ENCODE measurements around the gene MYL6.
A peak's percentile ranks its signal among the peaks of the same experiment; 100 is the strongest.

The MYL6 gene

DNA sequence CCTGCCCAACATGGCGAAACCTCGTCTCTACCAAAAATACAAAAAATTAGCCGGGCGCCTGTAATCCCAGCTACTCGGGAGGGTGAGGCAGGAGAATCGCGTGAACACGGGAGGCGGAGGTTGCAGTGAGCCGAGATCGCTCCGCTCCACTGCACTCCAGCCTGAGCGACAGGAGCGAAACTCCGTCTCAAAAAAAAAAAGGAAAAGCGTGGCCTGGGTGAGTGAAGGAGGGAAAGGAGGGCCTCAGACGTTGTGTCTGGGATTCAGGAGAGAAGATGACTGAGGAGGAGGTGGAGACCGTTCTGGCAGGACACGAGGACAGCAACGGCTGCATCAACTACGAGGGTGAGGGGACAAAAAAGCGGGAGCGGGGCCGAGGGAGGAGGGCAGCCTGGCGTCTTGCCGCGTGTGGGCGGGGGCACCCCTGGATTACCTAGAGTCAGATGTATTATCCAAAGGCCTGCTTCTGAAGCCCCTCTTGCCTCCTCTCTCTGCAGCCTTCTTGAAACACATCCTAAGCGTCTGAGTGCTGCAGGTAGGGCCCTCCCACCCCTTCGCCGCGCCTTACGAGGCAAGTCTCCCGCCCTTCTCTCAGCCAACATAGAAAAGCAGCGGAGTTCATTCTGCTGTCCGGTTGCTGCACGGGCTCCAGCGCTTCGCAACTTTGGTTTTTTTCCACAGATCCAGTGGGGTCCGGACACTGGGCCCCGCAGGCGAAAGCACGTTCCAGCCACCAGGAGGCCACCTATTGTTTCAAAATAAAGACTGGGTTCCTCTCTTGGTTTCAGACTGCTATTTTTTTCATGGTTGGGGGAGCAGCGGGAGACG, 744 bp upstream of the MYL6 start:
- Mint-ChIP-seq H3K27ac (peak overlapping the region; percentile 99), H3K9me3 (no peaks in the 10 kb centered on the region), H3K4me3 (peak overlapping the region; percentile 91 to 97), H3K4me1 (peaks cover 36 to 79% of the 10 kb centered on the region in 2 donors), H3K27me3 (no peaks in the 10 kb centered on the region), H3K36me3 (peaks cover 44 to 54% of the 10 kb centered on the region in 2 donors)
- ATAC-seq (replicated peaks) (peak; percentile 62 to 66), DNase-seq (peak; percentile 70)

DNA sequence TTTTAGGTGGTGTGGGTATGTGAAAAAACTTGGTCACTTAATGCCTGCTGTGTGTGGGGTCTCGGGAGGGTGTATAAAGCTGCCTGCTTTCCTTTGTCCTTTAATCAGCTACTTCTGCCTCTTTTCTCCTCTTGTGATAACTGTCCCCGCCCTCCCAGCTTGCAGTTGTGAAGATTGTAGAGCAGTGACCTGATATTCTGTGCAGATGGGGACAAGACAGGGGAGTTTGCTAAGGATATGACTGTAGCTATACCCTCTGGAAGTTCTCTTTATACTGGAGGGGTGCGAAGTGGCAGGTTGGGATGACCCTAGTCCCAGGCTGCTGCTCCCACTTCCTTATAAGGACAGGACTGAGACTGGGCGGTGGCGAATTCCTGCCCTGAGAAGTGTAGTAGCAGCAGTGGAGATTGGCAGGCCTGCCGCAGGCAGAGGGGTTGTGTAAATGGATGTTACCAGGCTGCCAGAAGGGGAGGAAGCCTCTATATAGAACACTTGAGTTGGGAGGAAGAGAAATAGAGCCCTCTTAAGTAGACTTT, 835 bp downstream of the MYL6 start:
- H3K27ac Mint-ChIP-seq: peak overlapping the region; percentile 99
- H3K9me3 Mint-ChIP-seq: no peaks in the 10 kb centered on the region
- DNase-seq: no peak
- peak overlapping the region; percentile 91 to 97 for H3K4me3 Mint-ChIP-seq
- peaks cover 37 to 74% of the 10 kb centered on the region in 2 donors for H3K4me1 Mint-ChIP-seq
- peaks cover 51 to 67% of the 10 kb centered on the region in 2 donors for H3K36me3 Mint-ChIP-seq
- peak in 1 of 2 donors; percentile 8 for ATAC-seq (replicated peaks)
- H3K27me3 Mint-ChIP-seq: no peaks in the 10 kb centered on the region

DNA sequence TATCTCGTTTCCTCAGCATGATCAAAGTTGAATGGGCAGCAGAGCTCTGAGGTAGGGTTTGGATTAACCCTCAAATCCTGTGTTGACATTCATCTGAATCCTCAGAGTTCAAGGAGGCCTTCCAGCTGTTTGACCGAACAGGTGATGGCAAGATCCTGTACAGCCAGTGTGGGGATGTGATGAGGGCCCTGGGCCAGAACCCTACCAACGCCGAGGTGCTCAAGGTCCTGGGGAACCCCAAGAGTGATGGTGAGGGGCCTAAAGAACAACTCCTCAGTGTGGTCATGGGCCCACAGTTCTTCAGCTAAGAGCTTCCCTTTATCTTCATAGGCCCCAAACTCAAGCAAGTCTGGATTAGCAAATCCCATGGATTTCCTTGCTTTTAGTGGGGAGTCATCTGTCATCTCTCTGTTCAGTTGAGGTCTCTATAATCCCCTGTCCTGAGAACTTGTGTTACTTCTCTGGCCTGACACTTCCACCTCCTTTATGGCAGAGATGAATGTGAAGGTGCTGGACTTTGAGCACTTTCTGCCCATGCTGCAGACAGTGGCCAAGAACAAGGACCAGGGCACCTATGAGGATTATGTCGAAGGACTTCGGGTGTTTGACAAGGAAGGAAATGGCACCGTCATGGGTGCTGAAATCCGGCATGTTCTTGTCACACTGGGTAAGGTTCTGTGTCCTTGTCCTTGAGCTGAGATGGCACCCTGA, 1.5 kb downstream of the MYL6 start:
- ATAC-seq (replicated peaks) (no peak), DNase-seq (no peak)
- Mint-ChIP-seq H3K9me3 (no peaks in the 10 kb centered on the region), H3K36me3 (peaks cover 56 to 73% of the 10 kb centered on the region in 2 donors), H3K27ac (peak overlapping the region; percentile 99), H3K27me3 (no peaks in the 10 kb centered on the region), H3K4me3 (peak overlapping the region; percentile 91 to 97), H3K4me1 (peaks cover 37 to 74% of the 10 kb centered on the region in 2 donors)

DNA sequence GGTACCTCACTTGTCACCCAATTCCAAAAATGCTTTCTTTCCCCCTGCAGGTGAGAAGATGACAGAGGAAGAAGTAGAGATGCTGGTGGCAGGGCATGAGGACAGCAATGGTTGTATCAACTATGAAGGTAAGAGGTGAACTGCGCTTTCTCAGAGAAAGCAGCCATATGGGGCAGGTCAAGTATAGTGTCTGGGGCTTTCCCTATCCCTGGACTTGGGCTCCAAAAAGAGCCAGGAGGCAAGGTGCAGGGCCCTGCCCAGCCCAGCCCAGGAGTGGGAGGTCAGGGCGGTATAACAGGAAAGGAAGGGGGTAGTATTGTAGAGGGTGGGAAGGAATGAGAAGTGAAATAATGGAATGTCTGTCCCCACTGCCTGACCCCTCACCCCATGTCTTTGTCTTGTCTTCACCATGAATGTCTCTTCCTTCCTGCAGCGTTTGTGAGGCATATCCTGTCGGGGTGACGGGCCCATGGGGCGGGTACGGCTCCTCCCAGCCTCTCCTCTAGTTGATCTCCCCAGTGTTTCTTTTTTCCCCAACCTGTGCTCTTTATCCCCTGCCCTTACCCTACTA, 2.1 kb downstream of the MYL6 start:
- peak overlapping the region; percentile 91 to 97 for H3K4me3 Mint-ChIP-seq
- no peak for DNase-seq
- peak overlapping the region; percentile 99 for H3K27ac Mint-ChIP-seq
- peaks cover 52 to 72% of the 10 kb centered on the region in 2 donors for H3K36me3 Mint-ChIP-seq
- no peaks in the 10 kb centered on the region for H3K9me3 Mint-ChIP-seq
- H3K4me1 Mint-ChIP-seq: peaks cover 37 to 67% of the 10 kb centered on the region in 2 donors
- ATAC-seq (replicated peaks): no peak
- H3K27me3 Mint-ChIP-seq: no peaks in the 10 kb centered on the region

DNA sequence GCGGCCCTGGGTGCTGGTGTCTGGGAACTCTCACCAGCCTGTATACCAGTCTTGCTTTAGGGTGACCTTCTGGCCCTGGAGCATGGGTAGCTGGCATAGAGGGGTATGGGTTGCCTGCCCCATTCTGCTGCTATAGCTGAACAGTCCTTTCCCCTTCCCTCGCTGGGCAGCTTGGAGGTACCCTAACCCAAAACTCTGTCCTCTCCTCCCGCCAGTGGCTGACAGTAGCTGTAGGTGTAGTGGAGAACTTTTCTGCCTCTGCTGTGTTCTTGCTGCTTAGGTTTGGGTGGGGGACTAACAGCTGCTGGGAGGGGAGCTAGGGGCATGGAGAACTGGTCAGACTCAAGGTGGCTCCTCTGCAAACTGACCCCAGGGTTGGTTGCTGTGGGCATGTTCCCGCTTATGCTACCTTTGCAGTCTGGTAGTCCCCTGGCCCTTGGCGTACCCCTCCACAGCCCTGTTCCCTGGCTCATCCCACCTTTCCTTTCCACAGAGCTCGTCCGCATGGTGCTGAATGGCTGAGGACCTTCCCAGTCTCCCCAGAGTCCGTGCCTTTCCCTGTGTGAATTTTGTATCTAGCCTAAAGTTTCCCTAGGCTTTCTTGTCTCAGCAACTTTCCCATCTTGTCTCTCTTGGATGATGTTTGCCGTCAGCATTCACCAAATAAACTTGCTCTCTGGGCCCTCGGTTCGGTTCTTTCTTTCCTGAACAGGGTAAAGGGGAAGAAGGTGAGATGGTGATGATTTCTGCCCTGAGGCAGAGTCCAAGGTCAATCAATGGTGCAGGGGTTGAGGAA, 2.9 kb downstream of the MYL6 start:
- Mint-ChIP-seq H3K4me3 (peak overlapping the region; percentile 91 to 97), H3K4me1 (peaks cover 32 to 62% of the 10 kb centered on the region in 2 donors), H3K27ac (peak overlapping the region; percentile 88), H3K27me3 (no peaks in the 10 kb centered on the region), H3K36me3 (peaks cover 51 to 72% of the 10 kb centered on the region in 2 donors), H3K9me3 (no peaks in the 10 kb centered on the region)
- DNase-seq (no peak), ATAC-seq (replicated peaks) (no peak)

DNA sequence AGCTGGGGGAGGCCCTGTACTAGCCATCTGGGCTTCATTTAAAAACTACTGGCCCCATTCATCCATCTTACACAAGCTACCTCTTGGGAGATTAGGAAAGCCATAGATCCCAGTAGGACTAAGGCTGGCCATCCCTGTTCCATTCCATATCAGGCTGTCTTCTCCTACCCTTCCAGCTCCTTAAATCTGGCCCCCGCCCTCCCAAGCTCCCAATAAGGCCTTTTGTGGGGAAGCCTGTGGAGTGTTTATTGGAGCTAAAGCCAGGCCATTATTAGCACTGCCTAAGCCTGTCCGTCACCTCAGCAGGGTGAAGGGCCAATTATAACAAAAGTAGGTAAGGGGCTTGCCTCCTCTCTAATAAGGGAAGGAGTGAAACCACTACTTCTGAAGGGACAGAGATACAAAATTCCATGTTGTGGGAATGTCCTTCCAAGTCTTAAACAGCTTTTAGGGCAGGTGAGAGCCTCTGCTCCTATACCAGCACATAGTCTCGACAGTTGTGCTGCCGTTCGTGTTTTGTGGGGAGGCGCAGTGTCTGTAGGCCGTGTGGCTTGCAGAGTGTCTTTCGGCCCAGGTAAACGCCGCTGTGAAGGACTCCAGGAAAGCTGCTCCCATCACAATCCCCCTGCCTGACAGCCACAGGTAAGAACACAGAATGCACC, 3.7 kb downstream of the MYL6 start:
- no peaks in the 10 kb centered on the region for H3K27me3 Mint-ChIP-seq
- no peak for DNase-seq
- H3K4me3 Mint-ChIP-seq: peak overlapping the region; percentile 91 to 97
- H3K27ac Mint-ChIP-seq: peak overlapping the region; percentile 88
- H3K9me3 Mint-ChIP-seq: no peaks in the 10 kb centered on the region
- peaks cover 32 to 62% of the 10 kb centered on the region in 2 donors for H3K4me1 Mint-ChIP-seq
- H3K36me3 Mint-ChIP-seq: peaks cover 51 to 72% of the 10 kb centered on the region in 2 donors
- no peak for ATAC-seq (replicated peaks)

DNA sequence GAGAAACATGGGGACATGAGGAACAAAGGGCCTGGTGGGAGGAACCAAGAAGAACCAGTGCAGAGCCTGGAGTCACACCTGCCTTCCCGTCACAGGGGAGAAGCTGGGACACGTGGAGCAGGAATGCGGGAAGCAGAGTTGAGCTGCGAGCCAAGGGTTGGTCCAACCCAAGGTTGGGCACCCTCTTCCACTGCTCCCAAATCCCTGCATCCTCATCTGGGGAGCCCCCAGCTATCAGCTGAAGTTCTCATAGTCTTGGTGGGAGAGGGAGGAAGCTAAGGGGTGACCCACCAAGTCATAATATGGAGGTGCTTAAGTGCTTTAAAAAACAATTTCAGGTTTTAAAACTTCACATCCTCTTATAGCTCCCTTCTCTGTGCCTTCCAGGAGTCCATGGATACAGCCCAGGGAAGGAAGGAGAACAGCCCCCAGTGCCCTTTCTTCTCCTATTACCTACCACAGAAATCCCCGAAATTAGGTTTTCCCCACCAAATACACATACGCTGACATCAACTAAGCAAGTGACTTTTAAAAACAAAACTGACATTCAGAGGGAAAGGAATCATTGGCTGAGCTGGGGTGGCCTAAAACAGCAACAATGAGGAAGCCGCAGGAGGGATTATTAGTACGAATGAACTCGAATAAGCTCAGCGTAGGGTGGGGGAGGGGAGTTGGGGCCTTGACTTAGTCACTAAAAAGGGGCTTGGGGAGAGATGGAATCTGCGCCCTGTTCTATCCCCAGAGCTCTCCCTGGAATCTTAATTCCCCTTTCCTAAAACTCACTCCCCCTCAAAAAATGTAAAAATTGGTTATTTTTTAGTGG, 4.5 kb downstream of the MYL6 start:
- no peaks in the 10 kb centered on the region for H3K27me3 Mint-ChIP-seq
- peaks cover 54 to 76% of the 10 kb centered on the region in 2 donors for H3K36me3 Mint-ChIP-seq
- peak overlapping the region in 1 of 2 donors; percentile 13 for H3K4me3 Mint-ChIP-seq
- ATAC-seq (replicated peaks) (no peak), DNase-seq (no peak)
- H3K27ac Mint-ChIP-seq: peak overlapping the region; percentile 80
- no peaks in the 10 kb centered on the region for H3K9me3 Mint-ChIP-seq
- H3K4me1 Mint-ChIP-seq: peaks cover 30 to 55% of the 10 kb centered on the region in 2 donors

DNA sequence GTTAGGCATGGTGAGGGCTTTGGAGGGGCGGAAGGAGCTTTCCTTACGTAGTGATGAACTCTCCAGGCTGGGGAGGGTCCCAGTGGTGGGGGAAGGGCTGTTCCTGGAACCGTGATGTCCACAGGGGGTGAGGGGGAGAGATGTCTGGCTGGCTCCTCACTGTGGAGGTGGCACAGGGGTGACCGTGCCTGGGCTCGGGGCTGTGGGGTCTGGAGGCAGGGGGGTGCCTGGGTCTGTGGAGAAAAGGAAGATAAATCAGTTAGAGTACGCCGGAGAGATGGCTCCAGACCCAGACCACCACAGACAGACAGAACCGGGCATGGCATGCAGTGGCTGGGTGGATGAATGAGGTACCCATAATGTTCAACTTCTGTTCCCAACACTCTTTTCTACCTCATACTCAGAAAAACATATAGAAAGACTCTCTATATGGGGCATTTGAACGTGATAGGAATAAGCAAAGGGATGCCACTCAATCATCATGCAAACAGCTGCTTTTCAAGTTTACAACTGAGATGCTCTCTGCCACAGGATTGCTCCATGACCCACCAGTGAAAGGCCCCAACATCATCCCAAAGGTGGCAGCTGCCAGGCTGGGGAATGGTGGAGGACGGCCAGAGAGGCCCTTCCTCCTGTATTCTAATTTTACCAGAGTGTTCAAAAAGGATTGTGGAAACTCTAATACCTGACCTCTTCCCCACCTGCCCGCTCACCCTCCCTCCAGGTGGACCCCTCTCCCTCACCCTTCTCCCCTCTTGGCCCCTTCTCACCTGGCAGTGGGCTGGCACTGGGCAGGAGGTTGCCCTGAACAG, 5.6 kb downstream of the MYL6 start:
- Mint-ChIP-seq H3K27me3 (no peaks in the 10 kb centered on the region), H3K27ac (peak overlapping the region; percentile 92), H3K36me3 (peaks cover 53 to 74% of the 10 kb centered on the region in 2 donors), H3K9me3 (no peaks in the 10 kb centered on the region), H3K4me1 (peaks cover 30 to 51% of the 10 kb centered on the region in 2 donors), H3K4me3 (peak overlapping the region; percentile 48 to 55)
- no peak for DNase-seq
- ATAC-seq (replicated peaks): no peak

DNA sequence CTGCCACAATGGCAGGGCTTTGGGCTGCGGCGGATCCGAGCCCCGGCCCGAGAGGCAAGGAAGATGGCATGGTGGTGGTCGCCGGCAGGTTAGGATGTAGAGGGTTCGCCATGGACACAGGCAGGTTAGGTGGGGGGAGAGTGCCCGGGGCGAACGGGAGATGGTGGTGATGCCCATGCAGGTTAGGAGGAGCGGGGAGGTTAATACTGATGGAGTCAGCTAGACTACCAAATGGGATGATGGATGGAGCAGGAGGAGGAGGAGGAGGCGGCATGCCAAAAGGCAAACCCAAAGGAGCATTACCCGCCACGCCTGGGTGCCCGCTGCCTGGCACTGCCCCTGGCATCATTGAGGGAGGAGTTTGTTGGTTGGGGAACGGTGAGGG, 6.2 kb downstream of the MYL6 start:
- H3K4me1 Mint-ChIP-seq: peaks cover 27 to 45% of the 10 kb centered on the region in 2 donors
- H3K4me3 Mint-ChIP-seq: peak overlapping the region; percentile 17 to 36
- H3K27ac Mint-ChIP-seq: peak overlapping the region; percentile 87
- no peaks in the 10 kb centered on the region for H3K27me3 Mint-ChIP-seq
- H3K9me3 Mint-ChIP-seq: no peaks in the 10 kb centered on the region
- no peak for DNase-seq
- H3K36me3 Mint-ChIP-seq: peaks cover 50 to 72% of the 10 kb centered on the region in 2 donors
- ATAC-seq (replicated peaks): no peak

DNA sequence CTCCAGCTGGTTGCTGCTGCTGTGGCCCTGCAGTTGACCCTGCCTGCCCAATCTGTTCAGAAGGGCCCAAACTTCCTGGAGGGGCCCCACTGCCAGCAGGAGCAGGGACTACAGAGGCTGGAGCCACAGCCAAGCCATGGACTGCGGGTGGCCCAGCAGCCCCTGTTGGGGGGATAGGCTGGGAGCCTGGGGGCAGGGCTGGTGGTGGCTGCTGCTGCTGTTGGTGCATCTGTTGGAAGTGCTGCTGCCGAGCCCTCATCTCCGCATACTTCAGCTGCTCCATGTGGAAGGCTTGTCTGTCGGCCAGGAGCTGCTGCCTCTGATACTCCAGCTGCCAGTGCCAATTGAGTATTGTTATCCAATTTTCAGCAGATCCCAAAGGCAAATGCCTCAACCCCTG, 7.2 kb downstream of the MYL6 start:
- no peak overlapping the region for H3K4me3 Mint-ChIP-seq
- H3K9me3 Mint-ChIP-seq: no peaks in the 10 kb centered on the region
- H3K27ac Mint-ChIP-seq: peak overlapping the region; percentile 88
- H3K36me3 Mint-ChIP-seq: peaks cover 49 to 72% of the 10 kb centered on the region in 2 donors
- DNase-seq (no peak), ATAC-seq (replicated peaks) (peak in 1 of 2 donors; percentile 13)
- no peaks in the 10 kb centered on the region for H3K27me3 Mint-ChIP-seq
- H3K4me1 Mint-ChIP-seq: peaks cover 20 to 35% of the 10 kb centered on the region in 2 donors

DNA sequence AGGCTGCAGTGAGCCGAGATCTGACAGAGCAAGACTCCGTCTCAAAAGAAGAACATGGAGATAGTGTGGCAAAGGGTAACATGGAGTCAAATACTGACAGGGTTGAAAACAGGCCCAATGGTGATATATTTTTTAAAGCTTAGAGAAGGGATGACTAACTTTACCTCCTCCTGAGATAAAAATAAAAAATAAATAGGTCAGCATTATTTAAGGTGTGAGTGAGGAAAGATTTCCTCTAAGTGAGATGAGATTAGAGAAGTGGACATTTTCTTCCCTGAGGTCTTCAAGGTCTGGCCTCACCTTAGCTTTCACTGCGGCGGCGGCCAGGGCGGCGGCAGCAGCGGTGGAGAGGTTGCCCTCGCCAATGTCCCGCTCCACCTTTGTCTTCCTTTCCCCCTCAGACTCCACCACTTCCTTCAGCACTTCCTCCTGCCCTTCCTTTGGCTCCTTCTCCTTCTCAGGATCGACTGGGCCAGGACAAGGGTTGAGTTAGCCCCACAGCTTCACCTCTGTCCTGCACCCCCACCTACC, 11.1 kb downstream of the MYL6 start:
- ATAC-seq (replicated peaks) (no peak), DNase-seq (no peak)
- peaks cover 0 to 2% of the 10 kb centered on the region in 2 donors for H3K4me1 Mint-ChIP-seq
- no peaks in the 10 kb centered on the region for H3K27me3 Mint-ChIP-seq
- no peaks in the 10 kb centered on the region for H3K9me3 Mint-ChIP-seq
- H3K4me3 Mint-ChIP-seq: no peak overlapping the region
- H3K27ac Mint-ChIP-seq: no peak overlapping the region
- peaks cover 39 to 65% of the 10 kb centered on the region in 2 donors for H3K36me3 Mint-ChIP-seq

DNA sequence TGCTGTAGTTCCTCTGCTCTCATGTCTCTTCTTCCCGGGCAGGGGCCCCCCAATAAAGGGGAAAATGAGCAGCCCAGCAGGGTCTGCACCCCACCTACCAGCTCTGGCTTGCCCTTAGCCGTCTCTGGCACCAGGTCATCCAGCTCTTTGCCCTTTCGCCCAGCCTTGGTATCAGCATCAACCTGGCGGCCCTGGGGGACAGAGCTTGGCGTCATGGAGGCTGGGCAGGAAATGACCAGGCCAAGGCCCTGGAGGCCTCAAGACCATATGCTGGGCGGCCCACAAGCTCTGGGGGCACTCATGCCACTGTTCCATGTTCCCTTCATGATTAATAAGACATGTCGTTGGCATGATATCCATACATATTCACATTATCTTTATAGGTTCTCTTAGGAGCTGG, 14.7 kb downstream of the MYL6 start:
- no peak for ATAC-seq (replicated peaks)
- Mint-ChIP-seq H3K4me3 (no peak overlapping the region), H3K36me3 (peaks cover 39 to 62% of the 10 kb centered on the region in 2 donors), H3K4me1 (no peaks in the 10 kb centered on the region), H3K9me3 (no peaks in the 10 kb centered on the region), H3K27me3 (no peaks in the 10 kb centered on the region), H3K27ac (no peak overlapping the region)
- DNase-seq: no peak

Measured in stimulated activated naive B cell treated with anti-CD40 and anti-IgM and Interleukin-4, amounts not matched to agents 10 μg/mL and 1 μg/mL and 100 μg/mL, for 72 hours (primary cell).